Nucleus accumbens (tissue), 56 donors: ENCODE data around the gene TMEM135.

Source experiments
- DNase-seq, 56 donors: peaks; one replicate each; lab custom pipeline; 2025; lab: John Stamatoyannopoulos, UW

Gene TMEM135

DNA sequence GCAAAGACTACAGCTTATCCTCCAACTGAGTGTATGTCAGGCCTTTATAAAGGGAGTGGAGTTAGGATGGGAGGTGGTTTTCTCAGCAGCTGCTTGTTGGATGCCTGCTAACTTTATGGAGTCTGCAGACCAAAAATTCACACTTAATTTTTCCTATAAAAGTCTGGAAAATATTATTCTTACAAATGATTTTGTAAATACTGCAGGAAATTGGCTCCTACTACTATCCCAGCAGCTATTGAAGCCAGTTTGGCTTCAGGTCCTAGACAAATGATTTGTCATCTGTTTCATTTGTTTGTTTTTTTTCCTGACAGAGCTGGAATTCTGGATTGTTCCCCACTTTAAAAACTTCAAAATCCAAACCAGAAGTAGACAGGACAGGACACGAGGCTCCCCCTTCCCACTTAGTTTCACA is 292.5 kb downstream of the TMEM135 start:
- DNase-seq, result no peak

GRCh38 chr11:87331273-87331672 is 293.5 kb downstream of the TMEM135 start:
- DNase-seq, result no peak

GRCh38 chr11:87338046-87338639 is 300.4 kb downstream of the TMEM135 start:
- no peak for DNase-seq

- no peak for DNase-seq
These were observed 301.7 kb downstream of the TMEM135 start for GRCh38 chr11:87339416-87339815.

DNA sequence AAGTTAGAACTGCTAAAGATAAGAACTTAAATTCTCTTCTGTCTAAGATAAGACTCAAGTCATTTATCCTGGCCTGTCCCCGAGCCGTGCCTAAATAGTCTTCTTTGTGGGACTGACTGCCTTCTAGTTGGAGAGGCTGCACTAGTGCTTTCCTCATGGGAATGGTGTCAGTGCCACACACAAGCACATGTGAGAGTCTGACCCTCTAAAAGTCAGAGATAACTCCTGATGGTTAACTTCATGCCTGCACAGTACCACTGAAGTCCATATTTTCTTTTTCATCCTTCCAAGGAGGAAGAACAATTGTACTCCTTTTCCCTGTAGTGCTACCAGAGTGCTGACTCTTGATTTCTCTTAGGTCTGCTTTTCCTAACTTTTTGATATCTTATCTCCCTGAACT is 309.7 kb downstream of the TMEM135 start:
- DNase-seq, result no peak

DNA sequence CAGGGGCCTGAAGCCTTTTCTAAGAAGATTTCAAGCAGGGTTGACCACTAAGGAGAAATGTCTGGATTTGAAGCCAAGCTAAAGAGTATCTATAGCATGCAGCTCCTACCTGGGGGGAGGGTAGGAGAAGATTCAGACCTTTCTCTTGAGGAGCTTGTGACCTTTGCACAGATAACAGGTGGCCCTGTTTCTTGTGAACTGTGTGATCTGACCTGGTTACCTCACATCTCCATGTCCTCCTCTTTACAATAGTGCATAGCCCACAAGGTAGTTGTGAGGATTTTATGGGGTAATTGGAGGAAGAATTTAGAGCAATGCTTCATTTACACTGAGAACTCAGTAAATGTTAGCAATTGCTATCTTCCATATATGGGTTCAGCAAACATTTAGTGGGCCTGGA is 310.1 kb downstream of the TMEM135 start:
- DNase-seq, result no peak

GRCh38 chr11:87351676-87352075 is 313.9 kb downstream of the TMEM135 start:
- no peak for DNase-seq

DNA sequence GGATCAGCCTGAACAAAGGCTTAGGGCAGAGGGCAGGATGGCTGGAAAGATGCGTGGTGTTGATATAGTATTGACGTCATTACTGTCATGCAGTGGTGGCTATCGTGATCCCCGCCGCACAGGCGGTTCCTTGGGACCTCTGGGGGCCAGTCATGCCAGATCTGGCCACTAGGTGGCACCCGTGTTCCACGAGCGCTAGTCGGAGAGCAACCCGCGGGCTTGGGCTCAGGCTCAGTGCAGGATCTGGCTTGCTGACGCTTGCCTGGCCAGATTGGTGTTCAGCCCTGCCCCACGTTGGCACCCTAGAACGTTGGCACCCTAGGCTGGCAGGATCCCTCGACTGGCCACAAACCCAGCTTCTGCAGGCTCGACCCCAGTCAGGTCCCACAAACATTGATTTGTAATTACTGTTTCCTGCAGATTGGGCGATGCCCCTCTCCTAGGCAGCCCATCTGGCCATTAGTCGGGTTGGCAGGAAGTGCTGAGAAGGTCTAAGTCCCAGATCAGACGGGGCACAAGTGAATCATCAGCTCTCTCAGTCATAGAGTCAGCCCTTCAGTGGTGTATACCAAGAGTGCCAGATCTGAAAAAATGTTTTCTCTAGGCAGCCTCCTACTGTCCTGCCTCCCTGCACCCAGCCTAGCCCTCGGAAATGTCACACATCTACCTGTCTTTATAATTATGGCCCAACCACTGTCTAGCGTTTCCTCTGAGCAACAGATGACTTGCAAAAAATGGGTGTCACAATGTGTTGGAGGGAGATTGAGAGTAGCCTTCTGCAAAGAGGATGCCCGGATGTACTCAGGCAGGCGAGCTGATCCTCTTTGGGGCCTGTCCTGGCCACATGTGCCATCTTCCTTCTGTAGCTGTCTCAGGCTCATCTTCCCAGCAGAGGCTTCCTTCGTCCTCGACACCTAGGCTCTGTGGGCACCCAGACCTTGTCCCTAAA is 315.3 kb downstream of the TMEM135 start:
- DNase-seq, result peak in 52 of 56 donors; percentile 27 to 87 (median 64)

DNA sequence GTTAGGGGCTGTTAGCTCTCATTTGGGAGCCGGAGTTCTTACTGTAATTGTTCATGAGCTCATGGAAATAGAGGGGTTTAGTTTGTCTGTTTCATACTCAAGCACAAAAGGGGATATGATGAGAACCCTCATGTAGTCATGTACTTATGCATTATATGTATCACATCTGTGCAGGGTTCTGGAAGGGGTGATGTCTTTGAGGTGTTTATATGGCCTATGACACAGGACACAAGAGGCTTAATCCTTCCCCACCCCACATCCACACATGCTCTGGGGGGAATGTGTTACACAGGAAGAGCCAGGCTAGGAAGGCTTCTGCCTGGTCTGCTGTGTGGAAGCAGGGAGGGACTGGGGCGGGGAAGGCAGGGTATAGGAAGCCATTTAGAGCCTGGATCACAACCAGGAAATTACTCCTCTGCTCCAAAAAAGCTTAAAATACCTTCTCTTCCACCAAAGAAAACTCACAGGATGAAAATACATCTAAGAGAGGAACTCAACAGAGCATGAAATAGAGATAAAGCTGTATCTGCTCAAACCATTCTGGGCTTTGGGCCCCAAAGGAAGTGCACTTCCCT is 316.1 kb downstream of the TMEM135 start:
- no peak for DNase-seq

GRCh38 chr11:87355596-87355995 is 317.9 kb downstream of the TMEM135 start:
- DNase-seq, result no peak

GRCh38 chr11:87356428-87356827 is 318.7 kb downstream of the TMEM135 start:
- DNase-seq, result no peak

DNA sequence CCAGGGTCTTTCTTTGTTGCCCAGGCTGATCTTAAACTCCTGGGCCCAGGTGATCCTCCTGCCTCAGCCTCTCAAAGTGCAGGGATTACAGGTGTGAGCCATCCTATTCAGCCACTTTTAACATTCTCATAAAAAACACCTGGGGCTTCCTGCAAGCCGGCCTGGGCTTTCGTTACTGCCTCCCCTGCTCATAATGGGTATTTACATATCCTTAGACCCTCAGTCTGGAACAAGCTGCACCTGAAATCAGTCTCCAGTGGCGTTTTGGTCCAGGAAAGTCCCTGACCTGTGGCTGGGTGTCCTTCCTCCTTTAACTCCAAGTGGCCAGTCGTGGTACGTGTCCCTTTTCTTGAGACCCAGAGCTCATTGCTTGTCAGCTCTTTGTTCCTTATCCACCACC is 320.7 kb downstream of the TMEM135 start:
- DNase-seq, result no peak

GRCh38 chr11:87359401-87359800 is 321.7 kb downstream of the TMEM135 start:
- no peak for DNase-seq

DNA sequence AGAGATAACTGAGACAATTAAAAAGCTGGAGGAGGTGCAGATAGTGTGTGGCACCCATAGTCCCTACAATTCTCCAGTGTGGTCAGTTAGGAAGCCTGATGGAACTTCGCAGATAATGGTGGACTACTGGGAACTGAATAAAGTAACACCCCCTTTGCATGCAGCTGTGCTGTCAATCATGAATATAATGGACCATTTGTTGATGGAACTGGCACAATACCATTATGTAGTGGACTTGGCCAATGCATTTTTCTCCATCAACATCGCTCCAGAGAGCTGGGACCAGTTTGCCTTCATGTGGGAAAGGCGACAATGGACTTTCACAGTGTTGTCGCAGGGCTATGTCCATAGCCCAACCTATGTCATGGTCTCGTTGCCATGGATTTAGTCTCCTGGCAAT is 324.2 kb downstream of the TMEM135 start:
- DNase-seq, result peak in 2 of 56 donors; percentile 1 to 2

GRCh38 chr11:87366346-87366745 is 328.6 kb downstream of the TMEM135 start:
- DNase-seq, result no peak

GRCh38 chr11:87366763-87367405 is 329.1 kb downstream of the TMEM135 start:
- no peak for DNase-seq

DNA sequence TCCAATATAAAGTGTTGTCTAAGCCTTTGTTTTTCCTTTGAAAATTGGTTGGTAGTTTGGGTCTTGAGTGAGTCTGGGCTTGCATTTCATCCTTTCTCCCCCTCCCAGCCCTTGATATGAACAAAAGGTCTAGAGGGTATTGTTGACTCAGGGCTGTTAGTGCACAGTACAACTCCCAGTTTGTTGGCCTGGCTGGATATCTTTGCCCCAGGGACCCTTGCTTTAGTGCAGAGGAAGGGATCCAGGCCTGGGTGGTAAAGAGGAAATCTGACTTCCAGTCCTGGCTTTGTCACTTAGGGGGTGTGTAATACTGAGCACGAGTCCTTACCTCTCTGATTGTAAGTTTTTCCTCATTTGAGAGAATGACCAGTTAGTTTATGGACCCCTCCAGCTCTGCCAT is 330.4 kb downstream of the TMEM135 start:
- no peak for DNase-seq

GRCh38 chr11:87368858-87369480 is 331.2 kb downstream of the TMEM135 start:
- DNase-seq, result peak in 1 of 56 donors; percentile 6

DNA sequence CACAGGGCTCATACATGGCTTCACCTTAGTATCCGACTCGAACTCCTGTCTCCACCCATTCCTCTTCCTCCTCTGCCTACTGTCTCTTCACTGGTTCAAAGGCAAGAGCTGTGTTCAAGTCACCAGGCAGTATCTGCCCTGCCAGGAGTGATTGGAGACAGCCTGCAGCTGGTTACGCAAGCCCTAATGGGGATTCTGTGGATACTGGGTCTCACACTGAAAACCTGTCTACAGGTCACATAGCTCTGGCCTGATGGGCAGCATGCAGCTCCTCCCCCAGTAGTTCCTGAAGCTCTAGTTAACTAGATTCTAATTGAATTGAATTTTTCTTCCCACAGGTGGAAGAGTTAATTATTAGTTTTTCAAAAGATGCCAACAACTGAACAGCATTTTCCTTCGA is 332.2 kb downstream of the TMEM135 start:
- no peak for DNase-seq

GRCh38 chr11:87372065-87372464 is 334.3 kb downstream of the TMEM135 start:
- DNase-seq, result no peak
